Measurements from ENCODE around the gene PCDH15. TPM values are rescaled to one million over a fixed set of nuclear protein-coding genes. Genes with fewer than 3 reads are reported as not detected.

PCDH15 gene
- total RNA-seq, 1 experiment from 2014 or later, result 0.61 TPM

GRCh38 chr10:54708591-54708990 is 92.4 kb downstream of the PCDH15 start:
- H4K91ac ChIP-seq (ENCODE audit: insufficient read length, low read depth, low read length), result no peak overlapping the region
- H3K9me3 Mint-ChIP-seq, result peaks cover 0 to under 1% of the 10 kb centered on the region in 2 experiments; a peak in 4 of 5 replicates
- no peak overlapping the region for H2BK5ac ChIP-seq (ENCODE audit: insufficient read length, low read length)
- no CpG with 5 or more reads among the region's 8 CpGs for WGBS (ENCODE audit: extremely low coverage, insufficient read length, low lambda C conversion rate)
- no peaks in the 10 kb centered on the region for H3K23me2 ChIP-seq (ENCODE audit: insufficient read length, low read depth, low read length, poor library complexity, severe bottlenecking)
- no peak overlapping the region for H2AFZ ChIP-seq (ENCODE audit: low read length)
- no peaks in the 10 kb centered on the region for H3K27me3 Mint-ChIP-seq (ENCODE audit: low read depth)
- H4K20me1 ChIP-seq (ENCODE audit: control insufficient read depth, insufficient read depth, insufficient read length), result no peaks in the 10 kb centered on the region
- no peaks in the 10 kb centered on the region; a peak in 1 of 7 replicates for H3K36me3 Mint-ChIP-seq (ENCODE audit: insufficient read depth in 1 of 3, low read depth in 3 of 3)
- no peak overlapping the region for H3K4me2 ChIP-seq (ENCODE audit: insufficient read depth, insufficient read length, low read length)
- no peaks in the 10 kb centered on the region for H3K79me1 ChIP-seq (ENCODE audit: insufficient read depth, low read depth, low read length, poor library complexity, severe bottlenecking)
- no peak overlapping the region for H2BK12ac ChIP-seq (ENCODE audit: insufficient read length, low read depth, low read length)
- H2BK20ac ChIP-seq (ENCODE audit: low read depth, low read length, poor library complexity, severe bottlenecking), result no peak overlapping the region
- H3K27ac ChIP-seq (ENCODE audit: insufficient read length, low read depth, low read length), result no peak overlapping the region
- H3T11ph ChIP-seq (ENCODE audit: low read length), result no peak overlapping the region
- TF ChIP-seq, protein P1, sequence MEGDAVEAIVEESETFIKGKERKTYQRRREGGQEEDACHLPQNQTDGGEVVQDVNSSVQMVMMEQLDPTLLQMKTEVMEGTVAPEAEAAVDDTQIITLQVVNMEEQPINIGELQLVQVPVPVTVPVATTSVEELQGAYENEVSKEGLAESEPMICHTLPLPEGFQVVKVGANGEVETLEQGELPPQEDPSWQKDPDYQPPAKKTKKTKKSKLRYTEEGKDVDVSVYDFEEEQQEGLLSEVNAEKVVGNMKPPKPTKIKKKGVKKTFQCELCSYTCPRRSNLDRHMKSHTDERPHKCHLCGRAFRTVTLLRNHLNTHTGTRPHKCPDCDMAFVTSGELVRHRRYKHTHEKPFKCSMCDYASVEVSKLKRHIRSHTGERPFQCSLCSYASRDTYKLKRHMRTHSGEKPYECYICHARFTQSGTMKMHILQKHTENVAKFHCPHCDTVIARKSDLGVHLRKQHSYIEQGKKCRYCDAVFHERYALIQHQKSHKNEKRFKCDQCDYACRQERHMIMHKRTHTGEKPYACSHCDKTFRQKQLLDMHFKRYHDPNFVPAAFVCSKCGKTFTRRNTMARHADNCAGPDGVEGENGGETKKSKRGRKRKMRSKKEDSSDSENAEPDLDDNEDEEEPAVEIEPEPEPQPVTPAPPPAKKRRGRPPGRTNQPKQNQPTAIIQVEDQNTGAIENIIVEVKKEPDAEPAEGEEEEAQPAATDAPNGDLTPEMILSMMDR (conservative IDR thresholded peaks at IDR 0.05), result no peak
- H2BK15ac ChIP-seq (ENCODE audit: low read depth, low read length), result no peak overlapping the region
- no peak for DNase-seq
- no peaks in the 10 kb centered on the region for H3K9me3 ChIP-seq (ENCODE audit: control insufficient read depth, low read depth, low read length)
- H3K56ac ChIP-seq (ENCODE audit: insufficient read length, low read depth, low read length), result no peak overlapping the region
- no peak overlapping the region for H4K8ac ChIP-seq (replicated peaks; ENCODE audit: insufficient read length, low read depth, low read length)
- no peaks in the 10 kb centered on the region for H3K79me2 ChIP-seq (ENCODE audit: insufficient read depth, low read length)
- H3K27me3 ChIP-seq (ENCODE audit: insufficient read depth, low read length), result no peaks in the 10 kb centered on the region
- H3K4me1 ChIP-seq (ENCODE audit: insufficient read depth, low read length), result no peaks in the 10 kb centered on the region
- H3K9ac ChIP-seq (ENCODE audit: extremely low read depth, insufficient read length, low read length), result no peak overlapping the region
- no peak overlapping the region for H3K4me3 Mint-ChIP-seq
- no peak overlapping the region for H3K23ac ChIP-seq (ENCODE audit: insufficient read length, low read depth, low read length)
- no peak overlapping the region for H3K14ac ChIP-seq (ENCODE audit: insufficient read depth, low read length)
- no peak overlapping the region for H3K4ac ChIP-seq (ENCODE audit: low read depth, low read length)
- no peaks in the 10 kb centered on the region for H3K4me1 Mint-ChIP-seq
- no peak overlapping the region for H3K27ac Mint-ChIP-seq
- H2BK120ac ChIP-seq (ENCODE audit: low read depth, low read length, poor library complexity, severe bottlenecking), result no peak overlapping the region
- no peak overlapping the region for H2AK5ac ChIP-seq (ENCODE audit: insufficient read length, low read length)
- H4K5ac ChIP-seq (ENCODE audit: insufficient read length, low read depth, low read length), result no peak overlapping the region
- H3K18ac ChIP-seq (ENCODE audit: insufficient read length, low read depth, low read length), result no peak overlapping the region

Measured in H9 (cell line).